Middle frontal gyrus (tissue), 1 donor: ENCODE results near the gene CENPE.

ENCODE experiments used
- DNase-seq: peaks from one replicate; pipeline ENCODE4 v3.0.0-alpha.2; 2015; ENCODE audit warnings: low spot score; ENCODE audit errors: extremely low spot score

The CENPE gene

GRCh38 chr4:103075894-103076746, 122.0 kb downstream of the CENPE start:
- DNase-seq: no peak

GRCh38 chr4:103075435-103075893, 122.7 kb downstream of the CENPE start:
- DNase-seq: no peak

DNA sequence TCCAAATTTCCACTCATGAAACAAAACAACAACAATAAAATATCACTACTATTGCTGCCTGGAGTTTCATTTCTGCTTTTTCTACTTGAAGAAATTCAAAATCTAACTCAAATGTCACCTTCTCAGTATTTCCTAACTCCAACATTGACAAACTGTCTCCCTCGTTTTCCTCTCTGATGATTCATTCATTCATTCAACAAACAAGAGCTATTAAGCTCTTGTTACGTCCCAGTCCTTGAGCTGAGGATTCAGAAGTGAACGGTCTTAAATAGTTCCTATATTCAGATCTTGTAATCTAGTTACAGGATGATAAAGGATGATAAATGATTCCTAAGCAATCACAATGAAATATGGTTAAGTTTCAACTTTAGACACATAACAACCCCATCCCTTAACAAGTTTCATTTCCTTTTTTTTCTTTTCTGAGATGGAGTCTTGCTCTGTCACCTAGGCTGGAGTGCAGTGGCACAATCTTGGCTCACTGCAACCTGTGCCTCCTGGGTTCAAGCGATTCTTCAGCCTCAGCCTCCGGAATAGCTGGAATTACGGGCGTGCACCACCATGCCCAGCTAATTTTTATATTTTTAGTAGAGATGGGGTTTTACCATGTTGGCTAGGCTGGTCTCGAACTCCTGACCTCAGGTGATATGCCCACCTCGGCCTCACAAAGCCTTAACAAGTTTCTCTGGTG, 123.3 kb downstream of the CENPE start:
- no peak for DNase-seq

- no peak for DNase-seq
These were observed 124.2 kb downstream of the CENPE start for GRCh38 chr4:103073792-103074438.

GRCh38 chr4:103067841-103068547, 130.1 kb downstream of the CENPE start:
- no peak for DNase-seq

DNA sequence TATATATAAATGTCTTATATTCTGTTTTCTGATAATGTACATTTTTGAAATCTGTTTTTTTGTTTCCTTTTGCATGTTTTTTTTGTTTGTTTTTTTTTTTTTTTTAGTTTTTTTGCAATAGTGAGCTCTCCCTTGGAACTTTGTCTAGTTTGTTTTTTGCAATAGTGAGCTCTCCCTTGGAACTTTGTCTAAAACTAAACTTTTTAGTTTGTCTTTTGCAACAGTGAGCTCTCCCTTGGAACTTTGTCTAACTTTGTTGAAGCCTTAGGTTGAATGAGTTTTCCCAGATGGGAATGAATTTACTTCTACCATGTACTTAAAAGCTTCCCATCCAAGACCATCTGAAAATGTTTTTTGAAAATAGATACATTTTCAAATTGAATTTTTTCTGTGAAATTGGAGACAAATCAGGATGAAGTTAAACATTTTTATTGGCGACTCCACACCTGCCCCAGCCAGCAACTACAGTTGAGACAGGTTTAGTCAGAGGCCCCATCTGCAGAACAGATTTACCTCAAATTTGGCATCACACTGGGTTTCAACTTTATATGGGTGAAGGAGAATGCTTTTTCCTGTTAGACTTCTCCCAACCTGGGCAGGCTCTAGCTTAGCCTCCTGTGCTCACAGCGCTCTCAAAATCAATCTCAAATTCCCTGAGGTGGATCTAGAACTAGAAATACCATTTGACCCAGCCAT, 137.5 kb downstream of the CENPE start:
- DNase-seq: no peak
